GM23248 (cell line): ENCODE results near the gene ISYNA1. TPM values are rescaled to one million over a fixed set of nuclear protein-coding genes. Genes with fewer than 3 reads are reported as not detected.

ENCODE experiments used
- DNase-seq: peaks from one replicate; pipeline ENCODE4 v3.0.0-alpha.2; 2015
- H2AFZ ChIP-seq: fragments of 200-600 bp; sonication (generic); 2 replicates; pipeline ENCODE4 v1.6.1; 2016; ENCODE audit warnings: antibody characterized with exemption
- H3F3A ChIP-seq: fragments of 200-600 bp; sonication (generic); 2 replicates; pipeline ENCODE4 v1.6.1; 2016; ENCODE audit warnings: mild to moderate bottlenecking, antibody characterized with exemption, mixed run types; ENCODE audit not compliant: insufficient read depth
- H3K27ac ChIP-seq: fragments of 200-600 bp; sonication (generic); 2 replicates; pipeline ENCODE4 v1.5.1; 2016; ENCODE audit warnings: mild to moderate bottlenecking
- H3K27me3 ChIP-seq: fragments of 200-600 bp; sonication (generic); replicated peaks from 2 replicates; pipeline ENCODE4 v1.6.1; 2016; ENCODE audit warnings: mild to moderate bottlenecking; ENCODE audit not compliant: insufficient read depth
- H3K36me3 ChIP-seq: fragments of 200-600 bp; sonication (generic); 2 replicates; pipeline ENCODE4 v1.6.1; 2016; ENCODE audit warnings: low read depth, mild to moderate bottlenecking
- H3K4me1 ChIP-seq: fragments of 200-600 bp; sonication (generic); 2 replicates; pipeline ENCODE4 v1.6.1; 2016; ENCODE audit warnings: mild to moderate bottlenecking; ENCODE audit not compliant: insufficient read depth
- H3K4me2 ChIP-seq: fragments of 200-600 bp; sonication (generic); one replicate; pipeline ENCODE4 v1.6.1; 2016; ENCODE audit warnings: mild to moderate bottlenecking; ENCODE audit not compliant: unreplicated experiment
- H3K4me3 ChIP-seq: fragments of 200-600 bp; sonication (generic); 2 replicates; pipeline ENCODE4 v1.5.1; 2016; ENCODE audit warnings: mild to moderate bottlenecking
- H3K79me2 ChIP-seq: fragments of 200-600 bp; sonication (generic); 2 replicates; pipeline ENCODE4 v1.6.1; 2016; ENCODE audit warnings: mild to moderate bottlenecking; ENCODE audit not compliant: insufficient read depth
- H3K9ac ChIP-seq: fragments of 200-600 bp; sonication (generic); 2 replicates; pipeline ENCODE4 v1.6.1; 2016; ENCODE audit warnings: mild to moderate bottlenecking
- H3K9me2 ChIP-seq: fragments of 200-600 bp; sonication (generic); 2 replicates; pipeline ENCODE4 v1.6.1; 2016; ENCODE audit warnings: mixed run types, mild to moderate bottlenecking, moderate library complexity; ENCODE audit not compliant: insufficient read depth
- H3K9me3 ChIP-seq: fragments of 200-600 bp; sonication (generic); one replicate; pipeline ENCODE4 v1.6.1; 2017; ENCODE audit warnings: low read depth
- H4K20me1 ChIP-seq: fragments of 200-600 bp; sonication (generic); 2 replicates; pipeline ENCODE4 v1.6.0; 2016; ENCODE audit not compliant: insufficient read depth
- EZH2 ChIP-seq: fragments of 200-600 bp; sonication (generic); IDR thresholded peaks from 2 replicates; pipeline ENCODE4 v1.6.1; 2018; ENCODE audit warnings: antibody characterized with exemption, mild to moderate bottlenecking; ENCODE audit not compliant: insufficient read depth, poor library complexity, severe bottlenecking
- EZH2phosphoT487 ChIP-seq: fragments of 200-600 bp; sonication (generic); IDR thresholded peaks from 2 replicates; pipeline ENCODE4 v1.6.1; 2018; ENCODE audit warnings: antibody characterized with exemption, moderate library complexity, mild to moderate bottlenecking, low read depth; ENCODE audit not compliant: insufficient read depth
- WGBS, 2 experiments: methylation state at CpG; one replicate each; pipeline ENCODE4 v1.1.6; 2015 to 2017; ENCODE audit warnings: low lambda C conversion rate in 2 of 2, low coverage in 1 of 2; ENCODE audit errors: missing lambda C conversion rate in 2 of 2; 5-methylcytosine and 5-hydroxymethylcytosine counted together
- in situ Hi-C: fragments of 300-500 bp; cut with MboI; formaldehyde crosslinking; loops from 2 replicates; pipeline ENCODE4 v1.15.0; 2020
- polyA plus RNA-seq: library from polyadenylated mRNA; unstranded; fragments of >200 nt; fragmentation: Nextera tagmentation; extraction: Ambion mirVana; gene quantifications from 2 replicates; pipeline ENCODE4 v1.2.1, GENCODE V29; 2016
- total RNA-seq: library from RNA; depleted of rRNA; stranded (reverse); fragments of >200 nt; shearing (Covaris generic); gene quantifications from 2 replicates; pipeline ENCODE4 v1.2.3, GENCODE V29; 2014

The ISYNA1 gene
- total and polyA plus RNA-seq, 2 experiments from 2014 or later: 5.5 to 17.2 TPM

- H4K20me1 ChIP-seq: no peaks in the 10 kb centered on the region
- H3K9ac ChIP-seq: peak overlapping the region; percentile 94
- peaks cover 65% of the 10 kb centered on the region for H3K79me2 ChIP-seq
- peaks cover 43% of the 10 kb centered on the region for H3K4me1 ChIP-seq
- peaks cover 26% of the 10 kb centered on the region for H3F3A ChIP-seq
- in situ Hi-C loops: no loop called here
- H3K4me3 ChIP-seq: peak overlapping the region; percentile 73
- no peaks in the 10 kb centered on the region for H3K9me3 ChIP-seq
- no peaks in the 10 kb centered on the region for H3K36me3 ChIP-seq
- DNase-seq: no peak
- TF ChIP-seq EZH2phosphoT487 (no peak), EZH2 (no peak)
- peak overlapping the region; percentile 80 for H3K4me2 ChIP-seq
- H3K27ac ChIP-seq: peak overlapping the region; percentile 100
- 6 to 10% methylated on average over 2 of the region's 2 CpGs for WGBS, 2 experiments
- H3K27me3 ChIP-seq: no peaks in the 10 kb centered on the region
- H2AFZ ChIP-seq: no peak overlapping the region
- H3K9me2 ChIP-seq: no peaks in the 10 kb centered on the region
Measured at GRCh38 chr19:18420930-18421329, 17.0 kb downstream of the ISYNA1 start.

GRCh38 chr19:18419699-18420460, 18.1 kb downstream of the ISYNA1 start:
- no peak overlapping the region for H2AFZ ChIP-seq
- peaks cover 46% of the 10 kb centered on the region for H3K4me1 ChIP-seq

GRCh38 chr19:18419195-18419698, 18.7 kb downstream of the ISYNA1 start, which contains the start of gene SSBP4:
TSS of gene SSBP4 (plus strand) at chr19:18419398. CDS start at chr19:18419649, 251 bp downstream.
- Histone ChIP-seq H3K4me3 (peak within 1 kb of the TSS; percentile 73), H4K20me1 (no peaks in the 10 kb centered on the region), H3K9me2 (no peaks in the 10 kb centered on the region), H3K9me3 (no peaks in the 10 kb centered on the region), H3K27me3 (no peaks in the 10 kb centered on the region), H3K27ac (peak within 1 kb of the TSS; percentile 100), H3K79me2 (peaks cover 49% of the 10 kb centered on the region), H3K9ac (peak within 1 kb of the TSS; percentile 94), H3K4me2 (peak within 1 kb of the TSS; percentile 80), H2AFZ (peak within 1 kb of the TSS; percentile 75), H3K36me3 (no peaks in the 10 kb centered on the region), H3F3A (peaks cover 29% of the 10 kb centered on the region), H3K4me1 (peaks cover 52% of the 10 kb centered on the region)
- in situ Hi-C loops: no loop called here
- peak; percentile 93 for DNase-seq
- 1 to 6% methylated on average over 35 to 61 of the region's 80 CpGs for WGBS, 2 experiments
- TF ChIP-seq EZH2: no peak
- TF ChIP-seq EZH2phosphoT487: no peak

More at GRCh38 chr19:18419699-18420460, 18.1 kb downstream of the ISYNA1 start:
- Histone ChIP-seq H3K27ac (peak overlapping the region; percentile 100), H3K4me3 (peak overlapping the region; percentile 73), H3F3A (peaks cover 29% of the 10 kb centered on the region), H3K36me3 (no peaks in the 10 kb centered on the region), H3K27me3 (no peaks in the 10 kb centered on the region), H3K9me2 (no peaks in the 10 kb centered on the region), H3K9ac (peak overlapping the region; percentile 94), H3K9me3 (no peaks in the 10 kb centered on the region), H3K79me2 (peaks cover 55% of the 10 kb centered on the region), H4K20me1 (no peaks in the 10 kb centered on the region), H3K4me2 (peak overlapping the region; percentile 80)
- in situ Hi-C loops: no loop called here
- peak; percentile 59 for DNase-seq
- TF ChIP-seq EZH2phosphoT487 (no peak), EZH2 (no peak)
- 1 to 3% methylated on average over 45 to 77 of the region's 97 CpGs for WGBS, 2 experiments

GRCh38 chr19:18418483-18419194, 19.3 kb downstream of the ISYNA1 start:
- H3K4me1 ChIP-seq: peaks cover 52% of the 10 kb centered on the region
- H4K20me1 ChIP-seq: no peaks in the 10 kb centered on the region
- peaks cover 43% of the 10 kb centered on the region for H3K79me2 ChIP-seq
- in situ Hi-C loops: no loop called here
- H3K27me3 ChIP-seq: no peaks in the 10 kb centered on the region
- H2AFZ ChIP-seq: peak overlapping the region; percentile 75
- no peaks in the 10 kb centered on the region for H3K9me2 ChIP-seq
- no peaks in the 10 kb centered on the region for H3K36me3 ChIP-seq
- TF ChIP-seq EZH2phosphoT487: no peak
- no peak for TF ChIP-seq EZH2
- DNase-seq: peak; percentile 79
- H3K4me2 ChIP-seq: peak overlapping the region; percentile 80
- WGBS, 2 experiments: 15 to 17% methylated on average over 33 to 35 of the region's 39 CpGs
- H3K9me3 ChIP-seq: no peaks in the 10 kb centered on the region
- H3K9ac ChIP-seq: peak overlapping the region; percentile 94
- H3K4me3 ChIP-seq: peak overlapping the region; percentile 73
- H3K27ac ChIP-seq: peak overlapping the region; percentile 100
- H3F3A ChIP-seq: peaks cover 27% of the 10 kb centered on the region
